Stromal cell of bone marrow (primary cell): Measurements from ENCODE around the gene MEIOSIN.
"Not testable (repeated sequence)": the region's sequence is repeated elsewhere in the genome, so short reads cannot be mapped to it uniquely, and the experiment has no call there.

Source experiments
- DNase-seq: peaks from one replicate; pipeline ENCODE4 v3.0.0-alpha.2; 2012; ENCODE audit warnings: low read depth

The MEIOSIN gene, protein sequence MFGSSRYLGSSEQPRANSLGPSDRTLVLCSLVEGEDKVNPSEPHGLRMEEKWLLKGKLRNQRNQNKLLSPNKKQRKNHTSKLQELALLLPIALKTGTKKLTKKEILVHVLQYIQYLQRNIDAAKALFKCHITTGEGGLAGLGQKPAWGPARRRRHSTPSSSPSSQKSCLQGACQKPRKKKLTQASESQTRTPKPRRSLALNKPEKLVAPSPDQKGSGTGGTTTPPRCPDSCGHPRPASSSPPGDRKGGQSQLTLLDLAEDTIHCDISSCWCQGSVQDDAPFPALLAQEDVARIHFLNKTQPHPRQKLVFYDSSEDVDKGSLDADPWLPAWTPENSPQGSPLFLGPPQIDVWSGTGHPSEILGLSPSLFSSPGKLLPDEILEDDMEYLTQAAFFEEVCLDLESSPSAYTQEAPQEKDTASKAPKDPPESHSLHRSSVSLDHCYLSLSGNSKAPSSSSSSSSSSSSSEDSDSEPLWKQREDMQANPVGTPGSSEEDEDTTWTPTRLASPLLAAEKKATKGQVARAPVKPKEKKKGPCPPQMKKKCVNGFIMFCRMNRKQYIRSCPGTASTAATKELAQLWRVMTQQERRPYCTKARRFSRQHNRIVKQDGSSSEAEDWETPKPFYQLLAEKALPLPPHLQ

DNA sequence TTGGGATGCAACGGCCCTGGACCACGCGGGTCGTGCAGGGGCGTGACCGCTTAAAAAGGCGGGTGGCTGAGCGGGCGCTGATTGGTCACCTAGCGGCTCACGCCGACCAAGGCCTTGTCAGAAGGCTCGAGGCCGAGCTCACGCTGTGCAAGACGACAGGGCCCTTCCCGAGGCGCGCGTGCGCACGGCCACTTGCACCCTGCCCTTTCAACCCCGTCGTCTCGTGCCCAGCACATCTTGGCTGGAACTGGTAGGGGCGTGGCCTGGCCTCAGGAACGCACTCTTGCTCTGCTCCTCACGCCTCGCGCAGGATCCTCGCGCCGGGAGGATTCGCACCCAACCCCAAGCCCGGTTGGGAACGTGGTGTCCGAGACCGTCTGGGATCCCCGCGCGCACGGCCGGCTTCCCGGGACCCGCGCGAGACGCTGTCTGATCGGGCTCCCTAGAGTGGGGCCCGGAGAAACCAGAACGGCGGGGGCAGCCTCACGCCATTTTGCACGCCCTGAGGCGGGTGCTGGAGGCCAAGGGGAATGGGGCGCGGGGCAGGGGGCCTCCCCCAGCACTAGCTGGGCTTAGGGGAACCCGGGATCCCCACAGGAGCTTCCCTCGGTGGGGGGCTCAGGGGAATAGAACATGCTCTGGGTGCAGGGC is at the start of gene MEIOSIN:
Gene MEIOSIN, plus strand, starts transcription at position 280 of the 651 bp plus-strand sequence. CDS start 1,938 bp downstream, outside the sequence.
- no peak for DNase-seq

DNA sequence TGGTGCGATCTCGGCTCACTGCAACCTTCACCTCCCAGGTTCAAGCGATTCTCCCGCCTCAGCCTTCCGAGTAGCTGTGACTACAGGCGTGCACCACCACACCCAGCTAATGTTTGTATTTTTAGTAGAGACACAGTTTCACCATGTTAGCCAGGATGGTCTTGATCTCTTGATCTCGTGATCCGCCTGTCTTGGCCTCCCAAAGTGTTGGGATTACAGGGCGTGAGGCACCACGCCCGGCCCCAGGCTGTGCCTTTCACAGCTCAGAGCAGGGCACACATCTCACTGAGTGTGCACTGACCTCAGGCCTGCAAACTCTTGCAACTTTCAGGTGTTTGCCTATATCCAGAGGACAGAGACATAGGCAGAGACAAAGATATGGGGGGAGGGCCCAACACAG is 48.2 kb upstream of the MEIOSIN start:
- not testable (repeated sequence) for DNase-seq

DNA sequence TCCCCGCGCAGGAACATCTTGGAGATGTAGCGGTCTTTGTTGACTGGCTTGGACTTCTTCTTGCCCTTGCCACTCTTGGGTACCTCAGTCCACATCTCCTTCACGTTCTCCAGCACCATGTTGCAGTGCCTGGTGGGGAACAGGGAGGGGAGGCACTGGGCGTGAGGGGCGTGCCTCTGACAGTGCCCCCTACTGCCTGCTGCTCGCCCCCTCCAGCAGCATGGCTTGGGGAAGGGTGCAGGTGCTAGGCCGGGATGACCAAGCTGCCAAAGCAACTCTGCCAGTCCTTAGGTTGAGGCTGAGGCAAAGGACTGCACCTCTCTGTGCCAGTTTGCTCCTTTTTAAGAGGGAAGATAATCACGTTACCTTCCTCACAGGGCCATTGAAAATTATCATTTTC is 45.6 kb upstream of the MEIOSIN start:
- no peak for DNase-seq

DNA sequence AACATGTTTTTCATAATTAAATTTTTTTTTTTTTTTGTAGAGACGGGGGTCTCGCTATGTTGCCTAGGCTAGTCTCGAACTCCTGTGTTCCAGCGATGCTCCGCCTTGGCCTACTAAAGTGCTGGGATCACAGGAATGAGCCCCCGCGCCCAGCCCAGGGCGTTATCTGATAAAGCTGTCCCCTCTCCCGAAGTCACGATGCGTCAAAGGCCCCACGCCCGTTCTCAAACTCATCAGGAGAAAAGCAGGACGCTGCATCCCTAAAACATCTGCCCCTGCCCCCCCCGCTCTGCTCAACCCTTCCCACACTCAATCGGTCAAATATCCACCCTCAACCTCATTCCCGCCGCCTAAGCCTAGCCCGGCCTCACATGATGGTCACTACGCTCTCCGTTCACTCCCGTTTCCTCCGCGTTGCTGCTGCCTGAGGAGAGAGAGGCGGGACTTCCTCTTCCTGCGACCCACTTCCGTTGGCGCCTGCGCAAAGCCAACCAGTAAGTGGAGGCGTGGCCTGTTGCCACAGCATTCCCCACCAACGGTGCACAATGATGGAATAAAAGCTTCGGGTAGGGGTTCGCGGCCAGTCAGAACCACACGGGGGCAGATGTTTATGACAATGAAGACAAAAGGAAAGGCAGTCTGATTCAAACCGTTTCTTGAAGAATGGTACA is 41.6 kb upstream of the MEIOSIN start, which contains the start of gene SNRPD2:
Gene SNRPD2, minus strand, starts transcription at position 438 of the 671 bp plus-strand sequence. Its CDS starts 65 bp downstream, at position 373.
- DNase-seq = peak; percentile 90

DNA sequence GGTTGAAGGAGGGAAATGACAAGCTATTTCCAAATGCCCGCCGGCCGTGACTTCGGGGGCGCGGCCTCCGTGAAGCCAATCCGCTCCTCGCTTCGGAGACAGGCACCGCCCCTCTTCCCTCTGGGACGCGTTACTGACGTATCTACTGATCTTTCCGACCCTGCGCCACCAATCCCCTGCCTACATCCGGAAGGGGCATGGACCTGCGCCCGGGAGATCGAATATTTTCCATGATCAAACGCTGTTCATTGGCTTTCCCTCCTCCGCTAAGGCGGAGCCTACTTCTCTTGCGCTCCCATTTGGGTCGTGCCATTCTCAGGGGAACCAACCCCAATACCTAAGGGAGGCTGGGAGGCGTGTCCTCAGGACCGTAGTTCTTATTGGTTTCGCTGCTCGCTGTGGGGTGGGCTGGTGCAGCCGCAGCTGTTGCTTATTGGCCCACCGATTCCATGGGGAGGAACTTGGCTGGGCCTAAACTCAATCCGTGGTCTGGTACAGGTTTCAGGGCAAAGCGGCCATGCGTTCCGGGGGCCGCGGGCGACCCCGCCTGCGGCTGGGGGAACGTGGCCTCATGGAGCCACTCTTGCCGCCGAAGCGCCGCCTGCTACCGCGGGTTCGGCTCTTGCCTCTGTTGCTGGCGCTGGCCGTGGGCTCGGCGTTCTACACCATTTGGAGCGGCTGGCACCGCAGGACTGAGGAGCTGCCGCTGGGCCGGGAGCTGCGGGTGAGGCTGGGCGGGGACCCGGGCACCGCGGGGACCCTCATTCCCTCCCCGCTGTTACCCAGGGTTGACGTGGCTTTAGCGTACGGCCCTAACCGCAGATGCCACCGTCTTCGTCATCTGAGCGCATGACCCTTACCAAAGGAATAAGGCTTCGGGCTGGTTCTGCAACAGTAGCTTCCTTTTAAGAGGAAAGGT is 40.8 kb upstream of the MEIOSIN start, which contains the start of gene QPCTL:
Gene QPCTL, plus strand, starts transcription at position 480 of the 919 bp plus-strand sequence. Its CDS starts 38 bp downstream, at position 518.
- DNase-seq = peak; percentile 96

DNA sequence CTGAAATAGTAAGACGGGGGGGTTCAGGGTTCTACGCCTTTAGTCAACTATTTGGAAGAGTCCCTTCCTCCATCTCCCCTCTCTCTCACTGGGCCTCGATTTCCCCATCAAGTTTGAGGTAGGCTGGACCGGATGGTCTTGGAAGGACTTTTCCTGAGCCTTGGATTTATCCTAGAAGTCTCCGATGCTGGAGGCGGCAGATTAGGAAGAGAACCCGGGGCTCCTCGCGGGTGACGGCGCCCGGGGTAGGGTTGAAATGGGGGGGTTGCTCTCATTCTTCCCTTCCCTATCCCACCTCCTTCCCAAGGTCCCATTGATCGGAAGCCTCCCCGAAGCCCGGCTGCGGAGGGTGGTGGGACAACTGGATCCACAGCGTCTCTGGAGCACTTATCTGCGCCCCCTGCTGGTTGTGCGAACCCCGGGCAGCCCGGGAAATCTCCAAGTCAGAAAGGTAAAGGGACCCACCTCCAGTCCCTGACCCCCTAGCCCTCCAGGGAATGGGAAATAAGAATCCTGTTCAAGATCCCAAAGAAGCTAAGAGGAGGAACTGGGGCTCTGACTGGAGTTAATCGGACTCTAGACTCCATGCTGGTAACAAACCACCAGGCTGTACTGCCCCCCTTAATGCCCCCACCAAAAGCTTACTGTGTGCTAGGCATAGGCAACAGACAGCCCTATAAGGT is 40.0 kb upstream of the MEIOSIN start:
- DNase-seq = peak; percentile 43

DNA sequence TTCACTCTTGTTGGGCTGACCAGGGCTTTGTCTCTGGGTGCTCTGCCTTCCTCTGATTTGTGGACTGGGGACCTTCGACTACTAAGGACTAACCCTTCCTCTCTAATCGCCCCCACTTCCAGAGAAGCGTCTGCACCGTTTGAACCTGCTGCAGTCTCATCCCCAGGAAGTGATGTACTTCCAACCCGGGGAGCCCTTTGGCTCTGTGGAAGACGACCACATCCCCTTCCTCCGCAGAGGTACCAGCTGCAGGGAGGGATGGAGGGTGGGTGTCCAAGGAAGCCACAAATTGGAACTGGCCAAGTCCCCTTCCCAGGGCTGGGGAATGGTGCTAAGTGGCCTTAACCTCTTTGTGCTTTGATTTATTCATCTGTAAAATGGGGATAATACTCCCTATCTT is 31.6 kb upstream of the MEIOSIN start:
- DNase-seq = no peak

DNA sequence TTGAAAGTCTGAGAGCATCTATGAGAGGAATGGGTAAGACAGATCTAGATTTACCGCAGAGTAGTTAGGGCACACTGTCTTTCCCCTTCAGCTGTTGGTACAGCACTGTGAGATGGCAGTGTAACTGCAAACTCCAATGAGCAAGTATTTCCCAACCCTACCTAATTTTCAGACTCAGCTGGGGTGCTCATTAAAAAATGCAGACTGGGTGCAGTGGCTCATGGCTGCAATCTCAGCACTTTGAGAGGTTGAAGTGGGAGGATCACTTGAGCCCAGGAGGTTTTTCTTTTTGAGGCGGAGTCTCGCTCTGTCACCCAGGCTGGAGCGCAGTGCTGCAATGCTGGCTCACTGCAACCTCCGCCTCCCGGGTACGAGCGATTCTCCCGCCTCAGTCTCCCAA is 28.1 kb upstream of the MEIOSIN start:
- no peak for DNase-seq

DNA sequence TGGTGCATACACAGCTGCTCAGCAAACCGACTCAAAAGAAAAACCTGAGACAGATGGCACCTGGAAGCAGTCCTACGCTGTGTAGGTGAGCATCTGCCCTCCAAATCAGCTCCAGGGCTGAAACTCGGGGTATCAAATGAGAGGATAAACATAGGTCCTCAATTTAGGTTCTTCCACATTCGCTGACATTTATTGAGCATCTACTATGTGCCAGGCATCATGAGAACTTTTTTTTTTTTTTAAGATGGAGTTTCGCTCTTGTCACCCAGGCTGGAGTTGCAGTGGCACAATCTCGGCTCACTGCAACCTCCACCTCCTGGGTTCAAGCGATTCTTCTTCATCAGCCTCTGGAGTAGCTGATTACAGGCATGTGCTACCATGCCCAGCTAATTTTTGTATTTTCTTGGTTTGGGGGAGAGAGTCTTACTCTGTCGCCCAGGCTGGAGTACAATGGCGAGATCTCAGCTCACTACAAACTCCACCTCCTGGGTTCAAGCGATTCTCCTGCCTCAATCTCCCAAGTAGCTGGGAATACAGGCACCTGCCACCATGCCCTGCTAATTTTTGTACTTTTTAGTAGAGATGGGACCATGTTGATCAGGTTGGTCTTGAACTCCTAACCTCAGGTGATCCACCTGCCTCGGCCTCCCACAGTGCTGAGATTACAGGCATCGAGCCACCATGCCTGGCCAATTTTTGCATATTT is 27.4 kb upstream of the MEIOSIN start:
- DNase-seq = no peak

DNA sequence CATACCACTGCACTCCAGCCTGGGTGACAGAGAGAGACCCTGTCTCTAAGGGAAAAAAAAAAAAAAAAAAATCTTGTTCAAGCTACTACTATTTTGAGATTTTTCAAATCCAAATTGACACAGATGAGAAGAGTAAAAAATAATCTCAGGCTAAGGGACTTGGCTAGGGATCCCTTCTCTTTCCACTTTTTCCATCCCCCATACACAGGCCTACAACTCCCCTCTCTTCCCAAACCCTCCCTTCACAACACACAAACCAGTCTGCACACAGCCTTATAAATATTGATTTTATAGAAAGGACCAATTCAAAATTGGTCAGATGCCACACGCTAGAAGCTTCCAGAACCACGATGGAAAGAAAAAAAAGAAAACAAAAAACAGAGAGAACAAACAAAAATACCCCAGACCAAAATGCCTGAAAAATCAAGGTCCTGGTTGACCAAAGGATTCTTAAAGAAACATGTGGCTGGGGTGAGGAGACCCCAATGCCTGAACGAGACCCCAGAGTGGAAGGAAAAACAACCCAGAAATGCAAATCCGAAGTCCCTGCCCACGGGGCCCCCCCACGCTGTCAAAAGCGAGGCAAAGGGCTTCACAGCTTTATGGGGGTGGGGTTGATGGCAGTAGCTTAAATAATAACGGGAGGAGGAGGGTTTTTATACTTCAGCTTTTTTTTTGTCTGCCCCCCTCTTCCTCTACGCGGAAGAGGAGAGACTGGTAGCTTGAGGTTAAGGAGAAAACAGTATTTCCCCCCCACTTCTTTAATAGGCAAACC is 22.7 kb upstream of the MEIOSIN start:
- no peak for DNase-seq

DNA sequence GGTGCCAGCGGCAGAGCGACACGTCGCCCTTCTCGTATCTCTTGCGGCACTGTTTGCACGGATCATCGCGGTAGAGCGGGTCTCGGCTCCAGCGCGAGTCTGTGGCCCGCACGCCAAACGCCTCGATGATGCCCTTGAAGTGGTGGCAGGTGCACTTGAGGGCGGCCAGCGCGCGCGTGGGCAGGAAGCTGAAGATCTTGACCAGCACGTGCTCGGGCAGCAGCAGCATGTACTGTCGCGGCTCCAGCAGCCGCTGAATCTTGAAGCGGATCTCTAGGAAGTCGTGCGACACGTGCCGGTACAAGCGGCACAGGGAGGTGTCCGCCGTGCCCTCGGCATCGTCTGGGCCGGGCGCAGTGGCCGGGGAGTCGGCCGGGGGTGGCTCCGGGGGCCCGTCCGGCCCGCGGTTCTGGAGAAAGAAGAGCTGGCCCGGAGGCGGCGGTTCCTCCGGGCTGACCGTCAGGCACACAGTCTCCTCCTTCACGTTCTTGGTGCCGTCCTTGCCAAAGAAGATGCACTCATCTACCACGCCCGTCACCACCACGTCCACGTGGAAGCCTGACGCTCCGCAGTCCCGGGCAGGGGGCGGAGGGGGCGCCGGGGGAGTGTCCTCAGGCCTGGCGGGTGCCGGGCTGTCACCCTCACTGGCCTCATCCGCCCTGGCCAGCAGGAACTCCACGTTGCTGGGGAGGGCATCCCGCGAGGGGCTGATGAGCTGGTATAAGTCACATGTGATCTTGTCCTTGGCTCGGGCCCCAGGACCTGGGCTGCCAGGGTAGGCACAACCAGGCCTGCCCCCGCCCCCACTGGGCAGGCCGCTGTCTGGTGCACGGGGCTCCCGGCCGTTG is 21.2 kb upstream of the MEIOSIN start:
- DNase-seq = no peak

DNA sequence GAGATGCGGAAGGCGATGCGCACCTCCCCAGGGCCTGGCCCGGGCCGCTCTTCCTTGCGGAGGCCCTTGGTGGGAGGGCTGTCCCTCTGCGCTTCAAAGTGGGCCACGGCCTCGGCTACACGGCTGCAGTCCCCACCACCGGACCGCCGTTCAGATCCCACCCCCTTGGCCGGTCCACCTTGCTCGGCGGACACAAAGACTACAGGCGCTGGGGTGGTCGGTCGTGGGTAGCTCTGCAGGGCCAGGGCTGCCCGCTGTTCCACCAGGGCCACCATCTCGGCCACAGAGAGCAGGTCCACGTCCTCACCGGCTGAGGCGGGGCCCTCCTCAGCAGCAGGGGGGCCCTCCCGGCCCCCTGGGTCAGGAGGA is 20.6 kb upstream of the MEIOSIN start:
- DNase-seq = no peak

DNA sequence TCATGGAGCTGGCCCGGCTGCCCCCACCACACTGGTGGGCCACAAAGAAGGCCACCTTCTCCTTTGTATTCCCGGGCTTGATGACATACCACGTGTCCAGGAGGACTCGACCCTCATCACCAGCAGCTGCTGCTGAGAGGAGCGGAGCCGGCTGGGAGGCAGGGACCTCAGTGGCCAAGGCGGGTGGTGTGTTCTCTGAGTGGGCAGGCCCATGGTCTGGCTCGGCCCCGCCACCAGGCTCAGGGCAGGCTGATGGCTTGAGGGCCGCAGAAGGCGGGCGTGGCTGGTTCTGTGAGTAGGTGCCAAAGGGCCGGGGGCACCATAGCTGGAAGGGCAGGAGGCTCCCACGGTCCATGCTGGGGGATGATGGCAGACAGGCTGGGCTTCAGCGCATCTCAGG is 20.1 kb upstream of the MEIOSIN start:
- no peak for DNase-seq

DNA sequence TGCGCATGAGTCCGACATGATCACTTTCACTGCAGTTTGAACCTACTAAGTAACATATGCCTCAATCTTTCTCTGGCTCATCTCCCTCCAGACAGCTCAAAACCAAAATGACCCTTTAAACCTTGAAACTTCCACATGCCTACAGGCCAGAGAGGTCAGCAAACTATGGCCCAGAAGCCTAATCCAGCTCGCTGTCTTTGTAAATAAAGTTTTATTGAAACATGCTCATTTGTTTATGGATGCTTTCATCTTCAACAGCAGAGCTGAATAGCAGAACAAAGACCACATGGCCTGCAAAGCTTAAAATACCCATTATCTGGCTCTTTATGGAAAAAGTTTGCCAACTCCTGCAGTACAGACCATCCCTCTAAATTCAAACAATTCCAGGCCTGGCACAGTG is 18.1 kb upstream of the MEIOSIN start:
- DNase-seq = no peak

DNA sequence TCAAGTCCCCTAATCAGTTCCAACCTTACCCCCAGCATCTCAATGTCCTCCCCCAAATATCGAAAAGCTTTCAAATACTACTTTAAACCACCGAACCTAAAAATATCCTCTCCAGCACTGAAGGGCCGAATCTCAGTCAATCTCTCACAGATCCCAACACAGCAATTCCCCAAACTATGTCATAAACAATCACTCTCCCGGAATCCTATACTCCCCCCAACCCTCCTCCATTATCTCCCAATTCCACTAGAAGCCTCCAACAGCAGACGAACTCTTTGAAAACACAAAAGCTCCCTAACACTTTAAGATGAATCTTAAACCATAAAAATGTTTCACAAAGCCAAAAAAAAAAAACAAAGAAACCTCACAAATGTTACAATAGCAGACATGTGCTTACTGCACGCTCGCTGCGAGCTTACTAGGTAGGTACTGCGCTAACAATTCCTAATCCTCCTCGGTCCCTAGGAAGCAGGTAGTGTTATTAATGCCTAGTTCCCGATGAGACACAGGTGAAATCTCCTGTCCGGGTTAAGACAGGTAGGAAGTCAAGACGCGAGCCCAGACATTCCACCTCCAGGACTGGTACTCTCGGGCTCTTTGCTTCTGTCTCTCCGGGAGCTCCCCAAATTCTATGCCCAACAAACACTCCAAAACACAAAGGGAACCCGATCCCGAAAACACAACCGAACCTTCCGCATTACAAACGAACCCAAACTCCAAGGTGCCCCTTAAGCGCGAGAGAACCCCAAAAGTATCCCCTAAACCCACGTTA is 16.7 kb upstream of the MEIOSIN start:
- no peak for DNase-seq

DNA sequence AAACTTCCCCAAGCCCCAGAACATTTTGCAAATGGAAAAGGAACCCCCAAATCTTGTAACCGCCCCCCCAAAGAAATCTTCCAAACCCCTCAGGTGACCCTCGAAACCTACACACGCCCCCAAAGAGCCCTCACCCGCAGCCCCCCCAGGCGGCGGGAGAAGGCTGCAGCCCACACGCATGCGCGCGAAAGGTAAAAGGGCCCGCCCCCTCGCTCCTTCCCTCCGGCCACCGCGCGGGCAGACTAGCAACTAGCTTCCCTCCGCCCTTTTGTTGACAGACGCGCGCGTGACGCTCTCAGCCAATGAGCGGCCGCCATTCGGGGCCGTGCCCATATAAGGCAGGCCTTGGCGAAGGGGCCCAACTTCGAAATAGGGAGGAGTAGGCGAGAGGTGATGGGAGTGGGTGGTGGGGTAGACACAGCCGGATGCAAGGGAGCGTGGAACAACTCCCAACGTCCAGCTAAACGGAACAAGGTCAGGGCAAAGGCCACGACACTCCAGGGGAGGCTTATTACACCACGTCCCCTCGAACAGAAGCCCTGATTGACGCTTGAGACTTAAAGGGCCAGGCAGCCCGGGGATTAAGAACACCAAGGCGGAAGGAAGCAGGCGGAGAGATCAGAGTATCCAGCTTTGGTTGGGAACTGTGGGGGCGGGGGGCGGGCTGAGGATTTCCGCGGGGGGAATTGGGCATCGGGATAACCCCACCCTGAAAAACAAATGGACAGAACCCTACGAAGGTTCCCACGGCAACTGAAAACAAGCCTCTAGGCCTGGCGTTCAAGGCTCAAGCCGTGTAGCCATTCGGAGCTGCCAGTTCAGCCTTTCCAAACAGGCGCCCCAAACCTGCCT is 15.9 kb upstream of the MEIOSIN start:
- DNase-seq = peak; percentile 99
